PC-9 (cell line): ENCODE results near the gene NOXO1. TPM values are rescaled to one million over a fixed set of nuclear protein-coding genes. Genes with fewer than 3 reads are reported as not detected.
A peak's percentile ranks its signal among the peaks of the same experiment; 100 is the strongest.

Experiments
- BruUV-seq: library from RNA; stranded (reverse); fragments of 400-500 nt; replicated peaks from 2 replicates; lab custom pipeline; 2021; lab: Mats Ljungman, UMichigan
- CTCF ChIA-PET: fragments of 300-600 bp; sonication (Branson Sonifier 250); formaldehyde crosslinking; loops from one replicate; lab custom pipeline; 2022; ENCODE audit warnings: antibody characterized with exemption; lab: Charles Lee
- POLR2A ChIA-PET: fragments of 300-600 bp; sonication (Branson Sonifier 250); formaldehyde crosslinking; loops from one replicate; lab custom pipeline; 2022; ENCODE audit warnings: antibody characterized with exemption; ENCODE audit not compliant: unreplicated experiment; lab: Charles Lee
- DNase-seq, 2 experiments: peaks; one replicate each; pipeline versions ENCODE4 v3.0.0 to v3.0.0-alpha.2; 2015 to 2022; ENCODE audit warnings: mixed read lengths in 1 of 2
- H2AFZ ChIP-seq: fragments of 200-600 bp; sonication (generic); 2 replicates; pipeline ENCODE4 v1.8.1; 2017; ENCODE audit warnings: antibody characterized with exemption
- H3F3A ChIP-seq: fragments of 200-600 bp; sonication (generic); 2 replicates; pipeline ENCODE4 v1.8.1; 2017; ENCODE audit warnings: antibody characterized with exemption, mild to moderate bottlenecking, low read depth; ENCODE audit not compliant: insufficient read depth
- H3K27ac ChIP-seq: fragments of 200-600 bp; sonication (generic); 2 replicates; pipeline ENCODE4 v1.6.1; 2016; ENCODE audit warnings: mixed run types
- H3K27me3 ChIP-seq: fragments of 200-600 bp; sonication (generic); 2 replicates; pipeline ENCODE4 v1.6.1; 2016; ENCODE audit warnings: low read depth, mixed run types; ENCODE audit not compliant: insufficient read depth
- H3K36me3 ChIP-seq: fragments of 200-600 bp; sonication (generic); 2 replicates; pipeline ENCODE4 v1.6.1; 2016; ENCODE audit warnings: low read depth, mixed run types
- H3K4me1 ChIP-seq: fragments of 200-600 bp; sonication (generic); replicated peaks from 2 replicates; pipeline ENCODE4 v1.6.1; 2016; ENCODE audit warnings: mixed run types; ENCODE audit not compliant: insufficient read depth
- H3K4me2 ChIP-seq: fragments of 200-600 bp; sonication (generic); 2 replicates; pipeline ENCODE4 v1.6.1; 2017; ENCODE audit warnings: mixed run types
- H3K4me3 ChIP-seq: fragments of 200-600 bp; sonication (generic); 2 replicates; pipeline ENCODE4 v1.6.1; 2016; ENCODE audit warnings: mixed run types
- H3K79me2 ChIP-seq: fragments of 200-600 bp; sonication (generic); 2 replicates; pipeline ENCODE4 v1.6.1; 2017; ENCODE audit warnings: low read depth, mixed run types
- H3K9me2 ChIP-seq: fragments of 200-600 bp; sonication (generic); 2 replicates; pipeline ENCODE4 v1.8.1; 2017; ENCODE audit warnings: mild to moderate bottlenecking; ENCODE audit not compliant: insufficient read depth
- H3K9me3 ChIP-seq: fragments of 200-600 bp; sonication (generic); 2 replicates; pipeline ENCODE4 v1.8.1; 2016; ENCODE audit warnings: low read depth; ENCODE audit not compliant: insufficient read depth
- H4K20me1 ChIP-seq: fragments of 200-600 bp; sonication (generic); 2 replicates; pipeline ENCODE4 v1.8.1; 2017; ENCODE audit not compliant: insufficient read depth
- CTCF ChIP-seq: fragments of 200-600 bp; sonication (generic); conservative IDR thresholded peaks from 2 replicates; pipeline ENCODE4 v1.6.1; 2017; ENCODE audit warnings: mixed run types, antibody characterized with exemption, mild to moderate bottlenecking, moderate library complexity
- EZH2 ChIP-seq: fragments of 200-600 bp; sonication (generic); IDR thresholded peaks from 2 replicates; pipeline ENCODE4 v1.8.0; 2017; ENCODE audit warnings: antibody characterized with exemption, low read depth
- intact Hi-C: fragments of 100-400 bp; cut with micrococcal nuclease; formaldehyde crosslinking; loops from one replicate; pipeline ENCODE4 v1.10.0; 2022; ENCODE audit not compliant: unreplicated experiment
- total RNA-seq: library from RNA; stranded (reverse); gene quantifications from 2 replicates; pipeline ENCODE4 v1.2.3, GENCODE V29; 2021

NOXO1 gene
- total RNA-seq, 1 experiment from 2014 or later: 11.1 TPM

GRCh38 chr16:2005646-2006045 lies 24.4 kb upstream of the NOXO1 start:
- Histone ChIP-seq H3K4me2 (no peak overlapping the region), H3K27me3 (no peaks in the 10 kb centered on the region), H3K9me2 (no peaks in the 10 kb centered on the region), H3K36me3 (0 out of 2 replicates have a peak, but pooled peaks cover 5% of the 10 kb centered on the region), H2AFZ (no peak overlapping the region), H3K4me1 (peaks cover 16% of the 10 kb centered on the region), H4K20me1 (peaks cover 49% of the 10 kb centered on the region), H3K9me3 (no peaks in the 10 kb centered on the region), H3K4me3 (no peak overlapping the region), H3F3A (peaks cover 16% of the 10 kb centered on the region; the same call in 1 of the 2 replicates), H3K27ac (no peak overlapping the region), H3K79me2 (peaks cover 70% of the 10 kb centered on the region)
- TF ChIP-seq EZH2 (no peak), CTCF (no peak)
- intact Hi-C loops: loop anchor here (10.0 kb wide), 1 partner anchor 249 kb away; the partner anchor contains the start of gene ECI1
- POLR2A ChIA-PET: no interaction called here
- no peak for DNase-seq
- BruUV-seq: no TSS peak
- CTCF ChIA-PET: interaction anchor here (0.5 kb wide), 1 partner anchor 244 kb away, joined by 11 read pairs; no protein-coding TSS in a partner anchor

GRCh38 chr16:2004795-2005517 lies 23.7 kb upstream of the NOXO1 start:
- TF ChIP-seq CTCF (no peak), EZH2 (no peak)
- no peak overlapping the region for H3K4me3 ChIP-seq
- intact Hi-C loops: loop anchor here (10.0 kb wide), 1 partner anchor 250 kb away; the partner anchor contains the start of gene ECI1
- BruUV-seq: no TSS peak
- H3K9me3 ChIP-seq: no peaks in the 10 kb centered on the region
- H3K4me2 ChIP-seq: no peak overlapping the region
- no peaks in the 10 kb centered on the region for H3K9me2 ChIP-seq
- H3K79me2 ChIP-seq: peaks cover 63% of the 10 kb centered on the region
- CTCF ChIA-PET: interaction anchor here (0.5 to 1.4 kb wide), 3 partner anchors 136 to 245 kb away, joined by 3 to 11 read pairs (median 4); partner anchors contain the start of gene TRAF7
- no peak overlapping the region for H3K27ac ChIP-seq
- 0 out of 2 replicates have a peak, but pooled peaks cover 5% of the 10 kb centered on the region for H3K36me3 ChIP-seq
- POLR2A ChIA-PET: no interaction called here
- peaks cover 13% of the 10 kb centered on the region for H3K4me1 ChIP-seq
- H3K27me3 ChIP-seq: no peaks in the 10 kb centered on the region
- H3F3A ChIP-seq: peaks cover 14% of the 10 kb centered on the region; the same call in 1 of the 2 replicates
- DNase-seq: no peak
- H4K20me1 ChIP-seq: peaks cover 51% of the 10 kb centered on the region
- H2AFZ ChIP-seq: no peak overlapping the region

GRCh38 chr16:2003827-2004641 lies 22.8 kb upstream of the NOXO1 start:
- ChIA-PET POLR2A (interaction anchor here (0.6 kb wide), 2 partner anchors 136 to 151 kb away, joined by 4 to 12 read pairs; partner anchors contain the start of gene TRAF7), CTCF (interaction anchor here (0.6 to 1.4 kb wide), 3 partner anchors 103 to 151 kb away, joined by 3 to 9 read pairs (median 4); partner anchors contain the start of gene TRAF7)

More at GRCh38 chr16:2003827-2004641, 22.8 kb upstream of the NOXO1 start:
- no peak for TF ChIP-seq EZH2
- TF ChIP-seq CTCF: peak; percentile 85
- Histone ChIP-seq H3K27ac (no peak overlapping the region), H2AFZ (no peak overlapping the region), H3K4me1 (peaks cover 13% of the 10 kb centered on the region), H4K20me1 (peaks cover 52% of the 10 kb centered on the region), H3K36me3 (0 out of 2 replicates have a peak, but pooled peaks cover 5% of the 10 kb centered on the region), H3K9me3 (no peaks in the 10 kb centered on the region), H3K27me3 (no peaks in the 10 kb centered on the region), H3K4me2 (no peak overlapping the region), H3K4me3 (no peak overlapping the region), H3K9me2 (no peaks in the 10 kb centered on the region), H3K79me2 (peaks cover 57% of the 10 kb centered on the region), H3F3A (peaks cover 14% of the 10 kb centered on the region; the same call in 1 of the 2 replicates)
- BruUV-seq: no TSS peak
- intact Hi-C loops: loop anchor here (10.0 kb wide), 1 partner anchor 251 kb away; the partner anchor contains the start of gene ECI1
- DNase-seq: peak; percentile 56 to 82
